GM10248 (cell line): ENCODE data around the gene BICRA.
"Not testable (repeated sequence)": the region's sequence is repeated elsewhere in the genome, so short reads cannot be mapped to it uniquely, and the experiment has no call there.

Experiments used
- CTCF ChIA-PET: fragments of 300-600 bp; sonication (Branson Sonifier 250); formaldehyde crosslinking; extraction: SDS; loops from one replicate; lab custom pipeline; 2021; ENCODE audit warnings: antibody characterized with exemption; lab: Yijun Ruan, JAX
- POLR2A ChIA-PET: fragments of 350-650 bp; sonication (Branson Sonifier 250); formaldehyde crosslinking; extraction: SDS; loops from one replicate; lab custom pipeline; 2020; ENCODE audit warnings: antibody characterized with exemption; lab: Yijun Ruan, JAX
- DNase-seq: peaks from one replicate; pipeline ENCODE4 v3.0.0; 2012; ENCODE audit errors: extremely low spot score
- TF ChIP-seq, protein P1 (sequence below): IDR thresholded peaks from 2 replicates; pipeline ENCODE4 v1.5.1; 2012; ENCODE audit warnings: mild to moderate bottlenecking, low read depth; ENCODE audit errors: extremely low read depth, missing control alignments, control extremely low read depth

Gene BICRA

GRCh38 chr19:47589824-47590223, 19.1 kb upstream of the BICRA start:
- DNase-seq: no peak
- TF ChIP-seq, protein P1, sequence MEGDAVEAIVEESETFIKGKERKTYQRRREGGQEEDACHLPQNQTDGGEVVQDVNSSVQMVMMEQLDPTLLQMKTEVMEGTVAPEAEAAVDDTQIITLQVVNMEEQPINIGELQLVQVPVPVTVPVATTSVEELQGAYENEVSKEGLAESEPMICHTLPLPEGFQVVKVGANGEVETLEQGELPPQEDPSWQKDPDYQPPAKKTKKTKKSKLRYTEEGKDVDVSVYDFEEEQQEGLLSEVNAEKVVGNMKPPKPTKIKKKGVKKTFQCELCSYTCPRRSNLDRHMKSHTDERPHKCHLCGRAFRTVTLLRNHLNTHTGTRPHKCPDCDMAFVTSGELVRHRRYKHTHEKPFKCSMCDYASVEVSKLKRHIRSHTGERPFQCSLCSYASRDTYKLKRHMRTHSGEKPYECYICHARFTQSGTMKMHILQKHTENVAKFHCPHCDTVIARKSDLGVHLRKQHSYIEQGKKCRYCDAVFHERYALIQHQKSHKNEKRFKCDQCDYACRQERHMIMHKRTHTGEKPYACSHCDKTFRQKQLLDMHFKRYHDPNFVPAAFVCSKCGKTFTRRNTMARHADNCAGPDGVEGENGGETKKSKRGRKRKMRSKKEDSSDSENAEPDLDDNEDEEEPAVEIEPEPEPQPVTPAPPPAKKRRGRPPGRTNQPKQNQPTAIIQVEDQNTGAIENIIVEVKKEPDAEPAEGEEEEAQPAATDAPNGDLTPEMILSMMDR: no peak
- CTCF ChIA-PET: no interaction called here
- POLR2A ChIA-PET: no interaction called here

DNA sequence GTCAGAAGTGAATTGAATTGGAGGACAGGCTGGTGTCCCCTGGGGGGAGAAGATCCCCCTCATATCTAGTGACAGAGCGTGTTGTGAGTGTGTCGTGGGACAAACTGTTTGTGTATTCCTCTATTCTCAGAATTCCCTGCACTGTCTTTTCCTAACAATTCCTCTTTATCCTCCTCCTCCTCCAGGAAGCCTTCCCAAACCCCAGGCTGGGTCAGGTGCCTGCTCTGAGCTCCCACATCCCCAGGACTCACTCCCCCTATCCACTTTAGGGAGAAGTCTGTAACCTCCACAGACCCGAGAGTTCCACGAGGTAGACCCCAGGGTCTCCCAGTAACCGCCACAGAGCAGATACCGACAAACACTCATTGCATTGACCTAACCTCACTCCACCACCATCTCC, 15.1 kb upstream of the BICRA start:
- POLR2A ChIA-PET: no interaction called here

DNA sequence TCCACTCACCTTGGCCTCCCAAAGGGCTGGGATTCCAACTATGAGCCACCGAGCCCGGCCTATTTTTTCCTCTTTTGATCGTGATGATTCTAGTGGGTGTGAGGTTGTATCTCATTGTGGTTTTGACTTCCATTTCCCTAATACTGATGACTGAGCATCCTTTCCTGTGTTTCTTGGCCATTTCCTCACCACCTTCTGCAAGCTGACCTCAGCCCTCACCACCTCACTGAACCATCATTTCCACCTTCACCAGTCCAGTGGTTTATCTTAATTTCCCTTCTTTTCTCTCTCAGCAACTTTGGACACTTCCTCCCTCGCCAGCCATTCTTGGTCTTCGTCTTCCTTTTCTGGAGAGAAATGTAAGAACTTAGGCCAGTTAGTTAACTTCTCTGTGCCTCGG, 13.0 kb upstream of the BICRA start:
- POLR2A ChIA-PET: no interaction called here
- DNase-seq: no peak
- CTCF ChIA-PET: no interaction called here
- TF ChIP-seq, protein P1: no peak

More for the DNA sequence above, 15.1 kb upstream of the BICRA start:
- no peak for DNase-seq
- TF ChIP-seq, protein P1: no peak
- CTCF ChIA-PET: no interaction called here

GRCh38 chr19:47598407-47599349, 10.3 kb upstream of the BICRA start:
- TF ChIP-seq, protein P1: no peak
- CTCF ChIA-PET: interaction anchor here (1.2 to 3.4 kb wide), 2 partner anchors 12 to 76 kb away, joined by 3 to 18 read pairs; no protein-coding TSS in a partner anchor
- no peak for DNase-seq
- POLR2A ChIA-PET: interaction anchor here (0.7 kb wide), 1 partner anchor 103 kb away, joined by 6 read pairs; no protein-coding TSS in a partner anchor

- ChIA-PET POLR2A (interaction anchor here (1.0 kb wide), 1 partner anchor 11 kb away, joined by 5 read pairs; no protein-coding TSS in a partner anchor), CTCF (interaction anchor here (0.6 to 3.4 kb wide), 7 partner anchors 11 to 163 kb away, joined by 3 to 18 read pairs (median 4); no protein-coding TSS in a partner anchor)
These were observed 9.2 kb upstream of the BICRA start for GRCh38 chr19:47599671-47600245.

GRCh38 chr19:47600246-47601179, 8.4 kb upstream of the BICRA start:
- ChIA-PET CTCF (interaction anchor here (0.9 to 3.4 kb wide), 6 partner anchors 10 to 164 kb away, joined by 3 to 18 read pairs (median 4); partner anchors contain the start of gene NAPA), POLR2A (interaction anchor here (0.6 to 1.0 kb wide), 2 partner anchors 10 to 96 kb away, joined by 4 to 5 read pairs; no protein-coding TSS in a partner anchor)
- DNase-seq: peak; percentile 100
- TF ChIP-seq, protein P1: no peak

More at GRCh38 chr19:47599671-47600245, 9.2 kb upstream of the BICRA start:
- not testable (repeated sequence) for DNase-seq
